GM21576 (cell line): Measurements from ENCODE around the gene KCNE3.

Source experiments
- ATAC-seq: cut with Tn5 transposase; IDR thresholded peaks from one replicate; pipeline ENCODE4 v1.9.1; 2021; ENCODE audit warnings: mild to moderate bottlenecking, moderate library complexity; ENCODE audit not compliant: unreplicated experiment

KCNE3 gene

GRCh38 chr11:74471668-74472429, 4.5 kb upstream of the KCNE3 start:
- no peak for ATAC-seq

- ATAC-seq = no peak
These were observed 3.7 kb upstream of the KCNE3 start for GRCh38 chr11:74471037-74471436.

GRCh38 chr11:74470526-74470925, 3.2 kb upstream of the KCNE3 start:
- ATAC-seq = no peak

- ATAC-seq = no peak
These were observed 1.6 kb upstream of the KCNE3 start for GRCh38 chr11:74468936-74469335.

- no peak for ATAC-seq
These were observed 1.2 kb upstream of the KCNE3 start for GRCh38 chr11:74468521-74468920.

- no peak for ATAC-seq
These were observed 709 bp upstream of the KCNE3 start for GRCh38 chr11:74468058-74468457.

GRCh38 chr11:74465291-74465708, 2.0 kb downstream of the KCNE3 start:
- no peak for ATAC-seq

- no peak for ATAC-seq
These were observed 2.6 kb downstream of the KCNE3 start for GRCh38 chr11:74464746-74465145.

- ATAC-seq = no peak
These were observed 4.1 kb downstream of the KCNE3 start for GRCh38 chr11:74463216-74463615.

- ATAC-seq = no peak
These were observed 4.7 kb downstream of the KCNE3 start for GRCh38 chr11:74462631-74463030.

- ATAC-seq = no peak
These were observed 5.3 kb downstream of the KCNE3 start for GRCh38 chr11:74462009-74462408.

- ATAC-seq = no peak
These were observed 6.7 kb downstream of the KCNE3 start for GRCh38 chr11:74460481-74461154.

GRCh38 chr11:74460065-74460464, 7.3 kb downstream of the KCNE3 start:
- no peak for ATAC-seq

- no peak for ATAC-seq
These were observed 7.8 kb downstream of the KCNE3 start for GRCh38 chr11:74459584-74459983.

- no peak for ATAC-seq
These were observed 10.0 kb downstream of the KCNE3 start for GRCh38 chr11:74457356-74457755.

GRCh38 chr11:74453373-74453975, 13.9 kb downstream of the KCNE3 start:
- no peak for ATAC-seq

- no peak for ATAC-seq
These were observed 15.0 kb downstream of the KCNE3 start for GRCh38 chr11:74452366-74452765.

- no peak for ATAC-seq
These were observed 17.0 kb downstream of the KCNE3 start for GRCh38 chr11:74450318-74450717.

- no peak for ATAC-seq
These were observed 17.9 kb downstream of the KCNE3 start for GRCh38 chr11:74449369-74449931.

- no peak for ATAC-seq
These were observed 19.6 kb downstream of the KCNE3 start for GRCh38 chr11:74447720-74448119.

- ATAC-seq = no peak
These were observed 20.8 kb downstream of the KCNE3 start for GRCh38 chr11:74446532-74446938.
